Epidermal melanocyte (primary cell): ENCODE data around the gene SEMA6A.
"Not testable (repeated sequence)": the region's sequence is repeated elsewhere in the genome, so short reads cannot be mapped to it uniquely, and the experiment has no call there.

ENCODE experiments used
- DNase-seq: peaks from one replicate; pipeline ENCODE4 v3.0.0; 2011; ENCODE audit warnings: low spot score; ENCODE audit not compliant: insufficient read length

Gene SEMA6A

DNA sequence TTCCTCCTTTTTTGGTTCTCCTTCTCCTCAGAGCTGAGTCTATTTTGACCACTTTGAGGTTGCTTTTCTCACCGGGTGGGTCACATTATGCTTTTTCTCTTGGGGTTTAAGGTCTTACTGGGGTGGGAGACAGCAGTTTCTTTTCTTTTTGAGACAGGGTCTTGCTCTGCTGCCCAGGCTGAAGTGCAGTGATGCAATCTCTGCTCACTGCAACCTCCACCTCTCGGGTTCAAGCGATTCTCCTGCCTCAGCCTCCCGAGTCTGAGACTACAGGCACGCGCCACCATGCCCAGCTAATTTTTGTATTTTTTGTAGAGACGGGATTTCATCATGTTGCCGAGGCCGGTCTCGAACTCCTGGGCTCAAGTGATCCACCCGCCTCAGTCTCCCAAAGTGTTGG, 51.4 kb downstream of the SEMA6A start:
- not testable (repeated sequence) for DNase-seq

DNA sequence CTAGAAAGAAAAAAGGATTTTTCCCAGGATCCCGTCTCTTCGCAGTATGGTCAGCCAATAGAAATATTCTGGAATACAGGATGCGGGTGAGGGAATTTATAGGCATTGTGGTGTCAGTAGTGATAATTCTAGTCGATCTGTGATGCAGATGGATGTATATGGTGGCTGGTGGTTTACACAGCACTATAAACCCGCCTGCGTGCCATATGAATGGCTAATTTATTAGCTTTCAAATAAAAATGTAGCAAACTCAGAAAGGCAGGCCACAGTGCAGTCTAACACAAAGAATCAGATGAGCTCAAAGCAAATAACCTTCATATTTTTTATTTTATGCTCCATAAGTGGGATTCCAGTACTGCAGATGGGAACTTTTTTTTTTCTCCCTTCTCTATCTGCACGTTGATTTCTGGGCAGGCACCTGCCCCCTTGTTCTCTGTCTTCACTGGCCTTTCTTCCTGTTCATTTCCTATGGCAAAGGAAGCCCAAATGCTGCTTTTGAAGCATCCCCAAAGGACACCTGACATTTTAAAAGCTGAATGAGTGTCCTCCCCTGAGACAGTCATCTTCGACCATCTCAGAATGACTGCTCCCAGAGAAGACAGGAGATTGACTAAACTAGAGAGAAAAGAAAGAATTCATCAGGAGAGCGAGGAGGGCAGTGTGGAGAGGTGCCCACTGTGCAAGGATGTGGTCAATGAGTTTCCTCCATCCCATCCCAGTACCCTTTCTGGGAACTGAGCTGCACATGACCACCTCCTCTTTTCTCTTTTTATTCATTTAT, 52.1 kb downstream of the SEMA6A start:
- DNase-seq = no peak

DNA sequence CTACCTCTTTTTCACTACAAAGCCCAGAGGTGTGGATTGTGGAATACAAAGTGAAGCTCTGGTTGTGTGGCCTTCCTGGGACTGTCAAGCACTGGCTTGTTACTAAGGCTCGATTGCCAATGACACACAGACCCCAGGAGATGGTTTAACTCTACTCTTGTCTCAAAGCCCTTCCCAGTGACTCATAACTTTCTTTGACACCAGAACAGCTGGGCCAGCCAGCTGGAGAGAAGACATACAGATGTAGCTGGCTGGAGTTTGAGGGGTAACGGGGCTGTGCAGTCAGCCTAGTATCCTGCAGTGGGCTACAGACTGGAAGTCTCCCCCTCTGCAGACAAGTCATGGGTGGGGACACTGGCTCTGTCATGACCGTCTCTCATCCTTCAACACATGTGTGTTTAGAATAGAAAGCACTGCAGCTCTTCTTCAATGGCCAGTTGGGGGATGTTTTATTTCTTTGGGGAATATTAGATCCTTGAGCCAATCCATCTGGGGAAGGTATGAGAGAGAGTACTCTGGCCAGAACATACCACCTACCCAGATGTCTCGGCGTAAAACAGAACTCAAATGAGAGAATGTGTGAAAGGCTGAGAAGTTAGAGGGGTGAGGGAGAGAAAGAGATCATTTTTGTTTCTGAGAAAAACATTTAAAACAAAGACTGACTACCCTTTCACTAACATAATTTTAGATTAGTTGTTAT, 53.3 kb downstream of the SEMA6A start:
- no peak for DNase-seq

DNA sequence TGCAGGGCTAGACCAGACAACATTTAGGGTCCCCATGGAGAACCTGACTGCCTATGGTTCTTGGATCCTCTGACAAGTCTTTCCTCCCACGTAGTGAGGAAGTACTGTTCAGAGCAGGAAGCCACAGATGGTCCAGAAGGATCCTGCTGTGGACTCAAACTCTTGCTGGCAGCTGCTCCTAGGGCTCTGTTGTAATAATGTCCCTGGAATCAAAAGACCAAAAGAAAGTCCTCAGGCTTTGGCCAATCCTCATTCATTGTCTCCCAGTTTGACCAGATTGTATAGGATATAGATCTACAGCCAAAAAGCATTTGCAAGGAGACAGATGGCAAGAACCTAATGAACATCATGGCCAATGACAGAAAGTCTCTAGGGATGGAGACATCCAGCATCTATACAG, 53.9 kb downstream of the SEMA6A start:
- DNase-seq = no peak

DNA sequence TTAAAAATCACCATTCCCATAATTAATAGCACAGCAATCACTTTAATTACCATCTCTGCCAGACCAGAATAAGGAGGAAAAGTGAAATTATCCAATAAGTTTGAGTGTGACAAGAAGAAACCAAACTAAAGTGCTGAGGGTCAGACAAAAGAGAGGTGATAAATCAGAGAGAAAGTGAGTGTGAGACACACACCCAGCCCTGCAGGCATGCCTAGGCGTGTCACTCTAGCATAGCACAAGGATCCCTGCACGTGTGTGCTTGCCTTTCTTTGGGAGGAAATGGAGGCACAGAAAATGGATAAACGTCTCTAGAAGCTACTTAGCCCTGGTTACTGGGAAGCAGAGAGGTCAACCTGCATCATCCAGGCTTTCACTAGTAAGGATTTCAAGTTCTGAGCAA, 56.2 kb downstream of the SEMA6A start:
- no peak for DNase-seq

DNA sequence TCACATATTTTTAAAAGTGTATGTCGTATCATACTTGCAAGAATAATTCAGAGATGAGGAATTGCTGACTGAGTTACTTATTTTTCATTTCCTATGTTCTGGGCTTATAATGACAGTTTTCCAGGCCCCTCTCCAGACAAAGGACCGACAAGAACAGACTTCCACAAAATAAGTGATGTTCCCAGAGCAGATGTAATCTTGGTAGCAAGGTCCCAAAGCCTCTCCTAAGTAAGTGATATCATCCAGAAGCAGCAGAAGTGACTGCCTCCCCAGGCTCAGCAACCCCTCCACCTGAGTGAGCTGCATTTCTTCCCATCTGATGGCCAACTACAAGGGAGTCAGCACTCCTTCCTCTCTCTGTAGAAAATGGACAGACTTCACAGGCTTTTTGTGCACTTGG, 57.1 kb downstream of the SEMA6A start:
- DNase-seq = no peak

DNA sequence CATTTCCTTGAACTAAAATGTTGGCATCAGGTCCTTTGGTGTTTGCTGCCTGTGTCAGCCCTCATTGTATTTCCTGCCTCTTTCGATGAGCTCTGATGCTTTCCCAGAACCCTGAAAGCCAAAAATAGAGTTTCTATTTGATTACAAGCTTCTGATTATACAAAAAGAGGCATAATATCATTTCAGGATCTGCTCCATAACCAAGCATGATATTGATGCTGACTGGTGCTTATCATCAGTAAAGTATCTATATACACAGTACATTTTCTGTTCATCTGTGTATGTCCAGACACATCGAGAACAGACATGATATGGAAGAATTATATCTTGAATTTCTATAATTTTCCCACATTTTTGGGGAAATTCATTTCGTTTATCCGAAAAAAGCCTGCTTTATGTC, 58.6 kb downstream of the SEMA6A start:
- DNase-seq = no peak

DNA sequence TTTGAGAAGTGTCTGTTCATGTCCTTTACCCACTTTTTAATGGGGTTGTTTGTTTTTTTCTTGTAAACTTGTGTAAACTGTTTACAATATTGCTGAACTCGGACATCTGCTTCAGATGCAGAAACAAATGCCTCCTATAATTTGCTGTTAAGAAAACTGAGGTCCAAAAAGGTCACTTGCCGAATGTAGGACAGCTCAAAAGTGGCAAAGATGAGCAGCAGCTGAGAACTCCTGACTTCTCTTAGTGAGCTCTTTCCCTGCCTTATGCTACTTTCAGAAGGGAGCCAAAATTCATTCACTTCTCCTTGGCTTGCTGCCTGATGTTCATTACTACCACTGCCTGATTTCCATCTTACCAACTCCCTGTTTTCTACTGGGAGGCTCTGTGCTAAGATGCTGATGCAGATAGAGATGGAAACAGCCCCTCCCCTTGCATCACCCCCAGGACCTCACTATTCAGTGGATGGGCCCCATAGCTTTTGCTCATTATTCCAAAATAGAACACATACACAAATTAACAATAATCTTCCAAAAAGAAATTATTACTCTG, 60.1 kb downstream of the SEMA6A start:
- DNase-seq = no peak

DNA sequence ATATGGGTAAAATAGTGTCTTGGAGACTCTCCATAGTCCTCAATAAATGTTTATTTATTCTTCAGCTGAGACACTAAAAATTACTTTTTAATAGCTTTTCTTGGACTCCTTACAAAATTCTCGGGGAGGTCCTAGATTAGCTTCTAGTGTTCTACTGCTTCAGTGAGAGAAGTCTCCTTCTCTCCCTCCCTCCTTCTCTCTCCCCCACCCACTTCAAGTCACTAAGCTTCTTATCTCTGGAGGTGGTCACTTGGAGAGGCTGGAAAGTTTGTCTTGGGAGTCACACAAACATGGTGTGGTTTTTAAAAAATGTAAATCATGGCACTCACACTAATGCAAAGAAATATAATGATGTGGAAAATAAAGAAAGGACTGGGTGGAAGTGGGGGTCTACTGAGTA, 64.1 kb downstream of the SEMA6A start:
- DNase-seq = no peak

DNA sequence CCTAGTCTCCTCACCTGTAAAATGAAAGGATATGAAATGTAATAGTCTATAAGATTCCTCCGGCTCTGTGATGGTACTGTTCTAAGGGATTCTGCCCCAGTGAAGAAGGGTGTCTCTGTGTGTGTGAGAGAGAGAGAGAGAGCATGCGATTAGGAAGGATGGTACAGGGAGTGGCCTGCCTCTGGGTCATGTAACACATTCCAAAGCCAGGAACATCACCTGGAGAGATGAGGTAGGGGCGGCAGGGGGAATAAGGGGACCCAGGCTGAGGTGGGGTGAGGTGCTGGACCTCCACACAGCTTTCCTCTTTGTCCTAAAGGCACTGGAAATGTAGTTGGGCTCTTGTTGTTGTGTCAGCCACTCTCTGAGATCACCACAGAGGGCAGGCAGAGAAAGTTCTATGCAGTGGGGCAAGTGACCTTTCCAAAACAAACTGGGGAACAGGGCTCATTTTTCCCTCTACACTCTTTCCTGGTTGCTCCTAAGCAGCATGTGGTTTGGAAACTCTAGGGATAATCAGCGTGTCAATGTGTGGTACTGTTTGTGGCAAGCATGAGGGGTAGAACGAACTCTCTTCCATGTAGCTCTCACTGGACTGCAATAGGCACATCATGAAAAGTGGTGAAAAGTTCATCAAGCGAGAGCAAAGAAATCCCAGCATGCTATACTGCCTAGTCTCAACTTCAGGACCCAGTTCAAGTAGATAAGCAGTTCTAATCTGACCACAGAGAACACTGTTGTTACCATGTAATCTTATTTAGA, 65.0 kb downstream of the SEMA6A start:
- no peak for DNase-seq

DNA sequence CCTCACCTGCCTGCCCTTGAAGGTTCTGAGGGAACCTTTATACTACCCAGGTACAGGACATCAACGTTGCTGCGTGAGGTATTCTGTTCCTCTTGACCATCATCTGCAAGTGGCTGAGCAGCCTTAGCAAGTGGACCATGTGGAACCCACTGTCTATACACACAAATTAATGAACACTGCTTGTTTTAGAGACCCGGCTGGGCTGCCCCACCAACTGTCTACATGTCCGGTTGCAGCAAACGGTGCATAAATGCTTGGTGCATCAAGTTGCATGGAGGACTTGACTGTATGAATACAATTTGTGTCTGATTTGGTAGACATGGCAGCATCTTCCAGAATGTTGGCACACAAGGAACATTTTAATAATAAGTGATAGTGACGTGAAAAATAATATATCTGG, 65.8 kb downstream of the SEMA6A start:
- no peak for DNase-seq

DNA sequence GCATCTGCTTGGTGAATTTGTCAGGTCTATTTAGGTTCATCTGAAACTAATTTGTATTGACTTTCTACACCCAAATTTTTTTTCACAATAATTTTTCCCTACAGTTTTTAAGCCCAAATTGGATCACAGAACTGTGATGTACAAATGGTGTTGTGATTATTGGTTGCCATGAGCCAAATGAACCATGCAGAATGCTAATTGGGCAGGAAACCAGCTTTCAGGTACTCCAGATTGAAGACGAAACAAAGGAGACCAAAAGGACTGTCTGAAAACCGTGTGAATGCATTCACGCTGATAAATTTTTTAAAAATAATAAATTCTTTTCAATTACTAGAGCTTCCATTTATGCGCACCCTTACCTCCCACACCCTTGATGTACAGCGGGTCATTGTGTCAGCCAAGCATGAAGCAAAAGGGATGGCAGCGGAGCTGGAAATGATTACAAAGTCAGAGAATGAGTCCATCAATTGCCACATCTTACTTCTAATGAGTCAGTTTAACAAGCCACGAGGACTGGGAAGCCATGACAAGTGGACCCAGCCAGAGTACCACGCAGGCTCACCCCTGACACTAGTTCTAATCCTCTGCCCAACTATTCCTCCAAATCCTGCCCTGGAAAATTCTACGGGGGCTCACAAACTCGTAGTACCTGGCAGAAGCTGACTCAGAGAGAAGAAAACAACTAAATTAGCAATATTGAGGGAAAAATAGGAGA, 66.5 kb downstream of the SEMA6A start:
- DNase-seq = no peak

DNA sequence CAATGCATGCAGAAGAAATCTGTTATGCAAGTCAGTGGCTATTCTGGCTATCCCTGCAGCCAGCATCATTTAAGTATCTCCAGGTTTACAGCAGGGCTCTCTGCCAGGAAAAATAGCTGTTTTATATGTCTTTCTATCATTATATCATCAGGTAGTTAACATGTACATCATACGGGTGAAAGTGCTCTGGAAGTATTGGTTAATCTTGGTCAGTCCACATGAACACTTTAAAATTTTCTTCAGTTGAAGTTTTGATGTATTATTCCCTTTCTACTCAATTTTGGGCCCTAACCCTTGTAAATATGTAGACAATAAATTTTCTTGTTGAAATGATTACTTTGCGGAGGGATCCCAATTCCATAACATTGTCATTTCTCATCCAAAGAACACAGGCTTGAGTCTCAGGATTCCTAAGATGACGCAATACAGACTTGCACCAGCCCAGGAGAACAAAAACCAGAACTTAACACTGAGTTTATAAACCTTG, 67.5 kb downstream of the SEMA6A start:
- no peak for DNase-seq

DNA sequence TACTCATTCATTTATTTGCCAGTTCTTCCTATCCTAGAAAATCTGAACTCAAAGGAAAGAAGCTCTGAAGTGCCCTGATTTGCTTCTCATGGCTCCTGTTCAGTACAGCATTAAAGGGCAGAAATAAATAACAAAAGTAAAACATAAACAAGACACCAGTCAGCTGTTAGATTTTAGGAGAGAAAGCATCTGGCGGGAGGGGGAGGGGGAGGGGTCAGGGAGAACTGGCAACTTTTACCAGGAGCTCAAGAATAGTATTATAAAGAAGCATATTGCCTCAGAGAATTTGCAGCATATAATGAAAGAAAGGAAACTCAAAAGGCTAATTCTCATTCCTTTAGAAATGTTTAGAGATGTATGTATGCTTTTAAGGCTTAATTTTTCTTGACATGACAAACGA, 68.1 kb downstream of the SEMA6A start:
- no peak for DNase-seq

DNA sequence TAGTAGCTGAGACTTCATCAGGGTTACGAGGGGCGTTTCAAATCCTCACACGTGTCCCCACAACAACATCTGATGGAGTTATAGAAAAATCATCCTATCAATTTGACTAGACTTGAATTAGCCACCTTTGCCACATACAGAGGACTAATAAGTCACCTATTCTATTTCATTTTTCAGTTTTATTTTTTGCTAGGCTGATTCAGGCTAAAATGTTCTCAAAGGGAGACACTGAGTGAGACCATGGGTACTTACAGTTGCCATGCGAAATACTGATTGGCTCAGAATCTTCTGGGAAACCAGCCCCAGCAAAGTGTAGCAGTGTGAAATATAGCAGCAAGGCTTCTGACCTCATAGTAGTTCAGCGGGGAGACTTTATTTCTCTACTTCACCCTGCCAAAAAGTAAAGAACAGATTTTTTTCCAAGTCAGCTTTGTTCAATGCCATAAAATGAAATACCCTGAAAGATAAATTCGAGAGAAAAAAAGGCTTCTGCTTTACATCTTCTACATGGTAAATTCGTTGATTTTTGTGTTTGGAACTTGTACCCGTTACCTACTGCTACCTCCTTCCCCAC, 69.9 kb downstream of the SEMA6A start:
- no peak for DNase-seq

DNA sequence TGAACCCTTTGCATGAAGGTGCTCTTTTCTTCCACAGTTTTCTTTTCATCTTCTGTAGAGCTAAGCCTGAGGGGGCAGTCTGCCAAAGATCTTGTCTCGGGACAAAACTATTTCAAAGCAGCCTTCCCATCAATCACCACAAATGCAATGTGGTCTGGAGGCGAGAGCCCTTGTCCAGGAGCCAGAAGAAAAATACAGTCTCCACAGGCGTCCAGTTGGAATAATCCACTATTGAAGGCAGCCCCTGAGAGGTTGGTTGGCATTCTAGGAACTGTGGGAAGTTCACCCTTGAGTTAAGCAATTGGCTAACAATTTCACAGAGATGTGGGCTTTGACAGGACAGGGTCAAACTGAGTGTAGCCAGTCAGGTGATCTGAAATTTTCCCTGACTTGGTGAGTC, 72.0 kb downstream of the SEMA6A start:
- no peak for DNase-seq

DNA sequence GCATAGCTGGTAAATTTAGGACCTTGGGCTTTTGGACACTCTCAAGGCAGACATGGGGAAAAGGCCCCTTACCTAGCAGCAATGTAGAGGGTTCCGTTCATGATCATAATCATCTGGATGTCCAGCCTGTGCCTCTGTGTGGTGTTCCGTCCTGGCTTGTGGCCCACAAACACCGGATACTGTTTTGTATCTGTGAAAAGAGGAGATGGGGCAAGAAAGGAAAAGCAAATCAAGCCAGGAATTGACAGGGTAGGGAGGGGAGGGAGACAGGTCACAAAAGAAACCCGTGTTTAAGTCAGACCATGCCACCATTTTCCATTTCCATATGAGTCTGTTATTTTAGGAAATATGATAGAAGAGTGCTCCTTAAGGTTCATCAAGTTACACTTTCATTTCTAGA, 72.5 kb downstream of the SEMA6A start:
- no peak for DNase-seq

DNA sequence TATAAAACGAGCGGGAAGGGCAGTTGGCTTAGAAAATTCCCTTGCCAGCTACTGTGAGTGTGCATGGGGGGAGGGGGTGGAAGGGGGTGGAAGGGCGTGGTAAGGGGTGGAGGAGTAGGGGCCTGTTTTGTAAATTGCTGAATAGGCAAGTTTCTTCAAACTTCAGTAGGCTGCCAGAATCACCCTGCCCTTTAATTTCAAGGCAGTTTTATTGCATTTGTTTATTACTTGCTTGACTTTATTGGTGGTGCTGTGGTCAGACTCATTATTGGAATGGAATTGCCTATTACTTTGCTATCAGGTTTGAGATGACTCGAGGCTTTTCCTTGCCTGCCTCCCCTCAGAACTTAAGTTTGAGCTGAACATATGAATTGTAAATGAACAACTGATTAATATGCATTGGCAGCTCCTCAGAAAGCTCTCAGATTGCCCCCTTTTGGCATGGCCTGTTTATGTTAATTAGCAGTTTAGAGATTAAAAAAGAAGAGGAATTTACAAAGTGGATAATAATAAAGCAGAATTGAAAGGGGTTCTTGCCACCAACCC, 76.0 kb downstream of the SEMA6A start:
- DNase-seq = no peak

DNA sequence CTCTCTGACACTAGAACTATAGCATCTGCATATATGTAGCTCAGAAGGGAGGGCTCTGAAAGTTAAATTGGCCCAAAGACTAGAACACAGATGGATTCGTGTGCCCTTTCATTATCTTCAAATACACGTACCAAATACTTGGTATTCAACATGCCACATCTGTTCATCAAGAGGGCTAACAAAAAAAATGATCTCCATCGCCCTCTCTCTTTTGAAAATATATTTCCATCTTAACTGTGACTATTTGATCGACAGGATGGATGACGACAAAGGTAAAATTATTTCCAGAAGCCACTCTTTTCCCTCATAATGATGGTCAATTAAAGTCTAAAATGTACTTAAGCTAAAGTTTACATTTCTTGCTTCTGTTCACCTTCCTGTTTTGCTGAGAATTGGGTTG, 77.0 kb downstream of the SEMA6A start:
- DNase-seq = no peak

DNA sequence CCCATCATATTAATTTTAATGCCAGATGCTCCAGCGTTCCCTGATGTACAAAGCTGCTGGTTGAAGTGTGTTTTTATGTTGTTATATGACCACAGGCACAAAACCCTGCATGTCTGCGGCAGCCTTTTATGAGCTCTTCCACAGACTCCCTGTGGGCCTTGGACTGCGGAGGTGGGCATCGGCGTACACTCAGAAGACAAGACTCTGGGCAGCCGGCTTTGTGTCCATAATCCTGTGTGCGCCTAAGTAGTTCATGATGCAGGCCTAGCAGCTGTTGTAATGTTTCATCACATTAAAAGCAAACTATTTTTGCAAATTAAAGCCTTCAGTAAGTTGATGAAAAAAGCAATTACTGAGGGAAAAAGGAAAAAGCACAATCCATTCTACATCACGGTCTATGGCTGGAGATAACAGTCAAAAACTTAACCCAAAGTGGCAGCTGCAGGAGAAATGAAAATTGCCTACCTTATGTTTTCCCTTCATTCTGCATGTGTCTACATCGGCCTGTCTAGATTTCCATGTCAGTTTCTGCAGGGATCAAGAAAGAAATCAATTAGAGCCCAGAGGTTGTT, 78.8 kb downstream of the SEMA6A start:
- DNase-seq = no peak
